ENCODE measurements around the gene MYO5A.

The MYO5A gene

GRCh38 chr15:52292780-52293392 is 235.8 kb downstream of the MYO5A start:
- TF ChIP-seq BACH2 (CRISPR knock-in tag; IDR thresholded peaks at IDR 0.05; ENCODE audit: borderline replicate concordance): no peak
- TF ChIP-seq ZFP30 (CRISPR knock-in tag; IDR thresholded peaks at IDR 0.05): no peak
- TF ChIP-seq PPARA (CRISPR knock-in tag; IDR thresholded peaks at IDR 0.05; ENCODE audit: borderline replicate concordance): no peak
- TF ChIP-seq GLIS3 (CRISPR knock-in tag; IDR thresholded peaks at IDR 0.05): no peak
- TF ChIP-seq RARB (CRISPR knock-in tag; IDR thresholded peaks at IDR 0.05): no peak
- TF ChIP-seq ARNTL (CRISPR knock-in tag; IDR thresholded peaks at IDR 0.05; ENCODE audit: borderline replicate concordance, low read depth): no peak
- TF ChIP-seq ZFP3 (CRISPR knock-in tag; IDR thresholded peaks at IDR 0.05): no peak
- TF ChIP-seq TCF4 (CRISPR knock-in tag; IDR thresholded peaks at IDR 0.05; ENCODE audit: borderline replicate concordance): no peak
- TF ChIP-seq OSR1 (CRISPR knock-in tag; IDR thresholded peaks at IDR 0.05): no peak
- no peak for TF ChIP-seq ZC3H10 (CRISPR knock-in tag; IDR thresholded peaks at IDR 0.05)
- no peak for TF ChIP-seq ISL1 (CRISPR knock-in tag; IDR thresholded peaks at IDR 0.05)
- no peak for TF ChIP-seq ZNF70 (CRISPR knock-in tag; IDR thresholded peaks at IDR 0.05)
- no peak for ATAC-seq

GRCh38 chr15:52291204-52291603 is 237.5 kb downstream of the MYO5A start:
- no peak for ATAC-seq

More at GRCh38 chr15:52291204-52291603, 237.5 kb downstream of the MYO5A start:
- TF ChIP-seq TSHZ2 (CRISPR knock-in tag; IDR thresholded peaks at IDR 0.05) (no peak), PPARA (CRISPR knock-in tag; IDR thresholded peaks at IDR 0.05; ENCODE audit: borderline replicate concordance) (no peak), TCF4 (CRISPR knock-in tag; IDR thresholded peaks at IDR 0.05; ENCODE audit: borderline replicate concordance) (no peak), OSR1 (CRISPR knock-in tag; IDR thresholded peaks at IDR 0.05) (no peak), ESRRG (CRISPR knock-in tag; IDR thresholded peaks at IDR 0.05) (no peak), ISL1 (CRISPR knock-in tag; IDR thresholded peaks at IDR 0.05) (no peak), ZC3H10 (CRISPR knock-in tag; IDR thresholded peaks at IDR 0.05) (no peak), ZFP30 (CRISPR knock-in tag; IDR thresholded peaks at IDR 0.05) (no peak), ZFP3 (CRISPR knock-in tag; IDR thresholded peaks at IDR 0.05) (no peak), POU6F1 (CRISPR knock-in tag; IDR thresholded peaks at IDR 0.05; ENCODE audit: borderline replicate concordance, low read depth) (no peak), ZNF565 (CRISPR knock-in tag; conservative IDR thresholded peaks at IDR 0.05; ENCODE audit: low read depth) (no peak), ZNF8 (CRISPR knock-in tag; IDR thresholded peaks at IDR 0.05) (no peak), ZNF70 (CRISPR knock-in tag; IDR thresholded peaks at IDR 0.05) (no peak), ARNTL (CRISPR knock-in tag; IDR thresholded peaks at IDR 0.05; ENCODE audit: borderline replicate concordance, low read depth) (no peak), SNAI2 (CRISPR knock-in tag; IDR thresholded peaks at IDR 0.05) (no peak), TOX (CRISPR knock-in tag; IDR thresholded peaks at IDR 0.05; ENCODE audit: borderline replicate concordance) (no peak), GLIS3 (CRISPR knock-in tag; IDR thresholded peaks at IDR 0.05) (no peak), CREB5 (CRISPR knock-in tag; IDR thresholded peaks at IDR 0.05; ENCODE audit: low read depth) (no peak), RARB (CRISPR knock-in tag; IDR thresholded peaks at IDR 0.05) (no peak), CSDC2 (CRISPR knock-in tag; IDR thresholded peaks at IDR 0.05) (no peak)
